Thymus (tissue), 11 donors: ENCODE results near the gene RPRD1B. TPM values are rescaled to one million over a fixed set of nuclear protein-coding genes. Genes with fewer than 3 reads are reported as not detected.
"Not testable (repeated sequence)": the region's sequence is repeated elsewhere in the genome, so short reads cannot be mapped to it uniquely, and the experiment has no call there.

Source experiments
- DNase-seq, 9 donors: peaks; one replicate each; pipeline ENCODE4 v3.0.0-alpha.2; 2013; ENCODE audit warnings: low spot score in 9 of 9, low read depth in 6 of 9, missing footprints in 1 of 9
- H3K27ac ChIP-seq, 2 donors: one replicate each; pipeline ENCODE4 v1.5.1; 2013; ENCODE audit warnings: control low read depth in 1 of 2, low read depth in 1 of 2, low read length in 1 of 2, mild to moderate bottlenecking in 1 of 2, moderate library complexity in 1 of 2
- H3K27me3 ChIP-seq, 2 donors: one replicate each; pipeline ENCODE4 v1.5.1; 2013; ENCODE audit warnings: low read length in 1 of 2; ENCODE audit not compliant: control insufficient read depth in 2 of 2, insufficient read depth in 1 of 2
- H3K36me3 ChIP-seq, 2 donors: one replicate each; pipeline ENCODE4 v1.5.1; 2013; ENCODE audit warnings: low read length in 1 of 2, mild to moderate bottlenecking in 1 of 2, moderate library complexity in 1 of 2; ENCODE audit not compliant: control insufficient read depth in 2 of 2, insufficient read depth in 2 of 2
- H3K4me1 ChIP-seq, 2 donors: one replicate each; pipeline ENCODE4 v1.5.1; 2013; ENCODE audit warnings: low read length in 2 of 2; ENCODE audit not compliant: control insufficient read depth in 2 of 2, insufficient read depth in 2 of 2
- H3K4me3 ChIP-seq, 2 donors: one replicate each; pipeline ENCODE4 v1.5.1; 2013; ENCODE audit warnings: low read length in 2 of 2, control low read depth in 1 of 2, mild to moderate bottlenecking in 1 of 2
- H3K9me3 ChIP-seq, 2 donors: one replicate each; pipeline ENCODE4 v1.5.1; 2013; ENCODE audit warnings: low read length in 1 of 2, mild to moderate bottlenecking in 1 of 2; ENCODE audit not compliant: control insufficient read depth in 2 of 2, insufficient read depth in 1 of 2
- WGBS: extraction: QIAGEN DNeasy Blood & Tissue Kit; methylation state at CpG from one replicate; pipeline ENCODE4 v1.1.7; 2013; 5-methylcytosine and 5-hydroxymethylcytosine counted together
- polyA plus RNA-seq: library from polyadenylated mRNA; stranded (reverse); fragments of 200-250 nt; gene quantifications from one replicate; pipeline ENCODE4 v1.2.3, GENCODE V29; 2013
- total RNA-seq: library from RNA; stranded (reverse); fragments of 120-200 nt; gene quantifications from one replicate; pipeline ENCODE4 v1.2.4, GENCODE V29; 2013
- donor health status: healthy.

The RPRD1B gene
- total and polyA plus RNA-seq, 2 donors: 14.5 to 17.6 TPM

GRCh38 chr20:38095017-38095686 lies 61.6 kb downstream of the RPRD1B start:
- H3K36me3 ChIP-seq: peaks cover 14 to 17% of the 10 kb centered on the region in 2 donors
- no peak for DNase-seq
- H3K9me3 ChIP-seq: no peaks in the 10 kb centered on the region
- H3K27me3 ChIP-seq: no peaks in the 10 kb centered on the region
- no peak overlapping the region for H3K27ac ChIP-seq
- peaks cover 0 to 3% of the 10 kb centered on the region in 2 donors for H3K4me1 ChIP-seq
- 95% methylated on average over 7 of the region's 7 CpGs for WGBS
- H3K4me3 ChIP-seq: no peak overlapping the region

- DNase-seq: no peak
- Histone ChIP-seq H3K27ac (no peak overlapping the region), H3K4me1 (no peaks in the 10 kb centered on the region), H3K4me3 (no peak overlapping the region), H3K36me3 (no peaks in the 10 kb centered on the region), H3K9me3 (no peaks in the 10 kb centered on the region), H3K27me3 (no peaks in the 10 kb centered on the region)
- 98% methylated on average over 1 of the region's 1 CpG for WGBS
These were observed 65.4 kb downstream of the RPRD1B start for GRCh38 chr20:38098952-38099351.

GRCh38 chr20:38102206-38102605 lies 68.7 kb downstream of the RPRD1B start:
- not testable (repeated sequence) for DNase-seq, H3K4me3 ChIP-seq, H3K36me3 ChIP-seq, H3K27me3 ChIP-seq, H3K4me1 ChIP-seq, H3K9me3 ChIP-seq, H3K27ac ChIP-seq
- 96% methylated on average over 5 of the region's 5 CpGs for WGBS

GRCh38 chr20:38104285-38104684 lies 70.7 kb downstream of the RPRD1B start:
- H3K4me3 ChIP-seq: no peak overlapping the region
- H3K9me3 ChIP-seq: no peaks in the 10 kb centered on the region
- 77% methylated on average over 1 of the region's 1 CpG for WGBS
- H3K27me3 ChIP-seq: no peaks in the 10 kb centered on the region
- no peaks in the 10 kb centered on the region for H3K36me3 ChIP-seq
- H3K27ac ChIP-seq: no peak overlapping the region
- no peaks in the 10 kb centered on the region for H3K4me1 ChIP-seq
- DNase-seq: no peak

- Histone ChIP-seq H3K27ac (no peak overlapping the region), H3K4me1 (no peaks in the 10 kb centered on the region), H3K36me3 (no peaks in the 10 kb centered on the region), H3K27me3 (no peaks in the 10 kb centered on the region), H3K9me3 (no peaks in the 10 kb centered on the region), H3K4me3 (no peak overlapping the region)
- 97% methylated on average over 5 of the region's 5 CpGs for whole genome bisulfite sequencing
- no peak for DNase-seq
These were observed 72.9 kb downstream of the RPRD1B start for GRCh38 chr20:38106461-38106860.

GRCh38 chr20:38107386-38107785 lies 73.8 kb downstream of the RPRD1B start:
- WGBS: 89% methylated on average over 1 of the region's 1 CpG
- not testable (repeated sequence) for H3K27ac ChIP-seq, H3K9me3 ChIP-seq, DNase-seq, H3K4me1 ChIP-seq, H3K4me3 ChIP-seq, H3K27me3 ChIP-seq, H3K36me3 ChIP-seq

- not testable (repeated sequence) for H3K9me3 ChIP-seq, H3K27ac ChIP-seq, H3K27me3 ChIP-seq, H3K36me3 ChIP-seq, H3K4me3 ChIP-seq, H3K4me1 ChIP-seq, DNase-seq
- WGBS: 94% methylated on average over 7 of the region's 7 CpGs
These were observed 74.4 kb downstream of the RPRD1B start for GRCh38 chr20:38107916-38108315.

- no peaks in the 10 kb centered on the region for H3K4me1 ChIP-seq
- H3K27me3 ChIP-seq: no peaks in the 10 kb centered on the region
- no peaks in the 10 kb centered on the region for H3K36me3 ChIP-seq
- no peak overlapping the region for H3K27ac ChIP-seq
- H3K4me3 ChIP-seq: no peak overlapping the region
- H3K9me3 ChIP-seq: no peaks in the 10 kb centered on the region
- 96% methylated on average over 4 of the region's 4 CpGs for WGBS
- no peak for DNase-seq
These were observed 75.0 kb downstream of the RPRD1B start for GRCh38 chr20:38108438-38108985.

GRCh38 chr20:38108986-38109541 lies 75.5 kb downstream of the RPRD1B start:
- H3K4me3 ChIP-seq: no peak overlapping the region
- no peaks in the 10 kb centered on the region for H3K9me3 ChIP-seq
- 98% methylated on average over 3 of the region's 3 CpGs for WGBS
- H3K27ac ChIP-seq: no peak overlapping the region
- DNase-seq: no peak
- H3K27me3 ChIP-seq: no peaks in the 10 kb centered on the region
- H3K4me1 ChIP-seq: no peaks in the 10 kb centered on the region
- no peaks in the 10 kb centered on the region for H3K36me3 ChIP-seq
